WTC11 (cell line): ENCODE results near the gene MC3R. TPM values are rescaled to one million over a fixed set of nuclear protein-coding genes. Genes with fewer than 3 reads are reported as not detected.

ENCODE experiments used
- ATAC-seq: fragments of 200-7000 bp; cut with Tn5 transposase; 2 replicates; pipeline ENCODE4 v1.10.0; 2021; ENCODE audit warnings: mild to moderate bottlenecking, moderate library complexity
- CTCF ChIA-PET: fragments of 300-600 bp; sonication (Branson Sonifier 250); formaldehyde crosslinking; loops from one replicate; lab custom pipeline; 2021; ENCODE audit warnings: antibody characterized with exemption; lab: Charles Lee
- POLR2A ChIA-PET: fragments of 350-600 bp; sonication (Branson Sonifier 250); formaldehyde crosslinking; loops from one replicate; lab custom pipeline; 2021; ENCODE audit warnings: antibody characterized with exemption; lab: Charles Lee
- DNase-seq: peaks from one replicate; pipeline ENCODE4 v3.0.0; 2021; ENCODE audit warnings: low spot score
- H3K27ac Mint-ChIP-seq: 2 replicates; pipeline ENCODE4 v1.8.0; 2021; ENCODE audit warnings: mixed read lengths
- H3K27me3 Mint-ChIP-seq: 2 replicates; pipeline ENCODE4 v1.8.0; 2021; ENCODE audit warnings: low read depth, mild to moderate bottlenecking, moderate library complexity, mixed read lengths
- H3K36me3 Mint-ChIP-seq: 2 replicates; pipeline ENCODE4 v1.8.0; 2021; ENCODE audit warnings: mixed read lengths
- H3K4me1 Mint-ChIP-seq: 2 replicates; pipeline ENCODE4 v1.8.0; 2022; ENCODE audit warnings: mixed read lengths
- H3K4me3 Mint-ChIP-seq: 2 replicates; pipeline ENCODE4 v1.8.0; 2021; ENCODE audit warnings: mild to moderate bottlenecking, moderate library complexity, mixed read lengths
- H3K9me3 Mint-ChIP-seq: 2 replicates; pipeline ENCODE4 v1.8.0; 2021; ENCODE audit warnings: mixed read lengths
- AR ChIP-seq: fragments of 250-450 bp; sonication (Bioruptor Pico); IDR thresholded peaks from 2 replicates; pipeline ENCODE4 v1.9.0; 2021; ENCODE audit warnings: mild to moderate bottlenecking
- ATF3 ChIP-seq: sonication (generic); formaldehyde crosslinking; conservative IDR thresholded peaks from 2 replicates; pipeline ENCODE4 v1.8.1; 2022; ENCODE audit warnings: mild to moderate bottlenecking, missing genetic modification reagents
- E2F1 ChIP-seq: sonication (generic); formaldehyde crosslinking; IDR thresholded peaks from 2 replicates; pipeline ENCODE4 v1.8.0; 2022; ENCODE audit warnings: mild to moderate bottlenecking, missing genetic modification reagents
- E2F4 ChIP-seq: sonication (generic); formaldehyde crosslinking; IDR thresholded peaks from 2 replicates; pipeline ENCODE4 v1.8.1; 2022; ENCODE audit warnings: low read depth, mild to moderate bottlenecking, moderate library complexity, missing genetic modification reagents, borderline replicate concordance
- MXD4 ChIP-seq: fragments of 250-450 bp; sonication (Bioruptor Pico); IDR thresholded peaks from 2 replicates; pipeline ENCODE4 v1.8.0; 2021; ENCODE audit warnings: mild to moderate bottlenecking, moderate library complexity, borderline replicate concordance
- NFATC4 ChIP-seq: fragments of 250-450 bp; sonication (Bioruptor Pico); IDR thresholded peaks from 2 replicates; pipeline ENCODE4 v1.9.0; 2021; ENCODE audit warnings: mild to moderate bottlenecking
- NR1H2 ChIP-seq: sonication (generic); formaldehyde crosslinking; IDR thresholded peaks from 2 replicates; pipeline ENCODE4 v1.9.0; 2021; ENCODE audit warnings: mild to moderate bottlenecking, moderate library complexity, missing genetic modification reagents
- NR3C1 ChIP-seq: sonication (generic); formaldehyde crosslinking; conservative IDR thresholded peaks from 2 replicates; pipeline ENCODE4 v1.8.1; 2023; ENCODE audit warnings: low read depth, mild to moderate bottlenecking, missing genetic modification reagents
- PRDM15 ChIP-seq: sonication (generic); formaldehyde crosslinking; IDR thresholded peaks from 2 replicates; pipeline ENCODE4 v1.8.0; 2022; ENCODE audit warnings: missing genetic modification reagents
- RELA ChIP-seq: sonication (generic); formaldehyde crosslinking; IDR thresholded peaks from 2 replicates; pipeline ENCODE4 v1.8.1; 2022; ENCODE audit warnings: missing genetic modification reagents, mild to moderate bottlenecking, borderline replicate concordance
- SP1 ChIP-seq: sonication (generic); formaldehyde crosslinking; conservative IDR thresholded peaks from 2 replicates; pipeline ENCODE4 v1.8.1; 2022; ENCODE audit warnings: missing genetic modification reagents
- ZNF263 ChIP-seq: sonication (generic); formaldehyde crosslinking; IDR thresholded peaks from 2 replicates; pipeline ENCODE4 v1.8.1; 2022; ENCODE audit warnings: low read depth, mild to moderate bottlenecking, moderate library complexity, missing genetic modification reagents
- ZNF423 ChIP-seq: fragments of 250-450 bp; sonication (Bioruptor Pico); IDR thresholded peaks from 2 replicates; pipeline ENCODE4 v2.1.2; 2022; ENCODE audit warnings: mild to moderate bottlenecking, moderate library complexity
- ZNF512 ChIP-seq: sonication (generic); formaldehyde crosslinking; IDR thresholded peaks from 2 replicates; pipeline ENCODE4 v1.8.1; 2022; ENCODE audit warnings: missing genetic modification reagents, borderline replicate concordance
- total RNA-seq: library from RNA; stranded (reverse); gene quantifications from 3 replicates; pipeline ENCODE4 v1.2.3, GENCODE V29; 2021

MC3R gene
- total RNA-seq, 1 experiment from 2014 or later, result not detected

GRCh38 chr20:56208121-56208520, 40.4 kb upstream of the MC3R start (continued):
- TF ChIP-seq AR (no peak), ZNF423 (CRISPR knock-in tag) (no peak), NR1H2 (CRISPR knock-in tag) (no peak)

- Mint-ChIP-seq H3K27me3 (peaks cover 9% of the 10 kb centered on the region), H3K4me3 (no peak overlapping the region), H3K27ac (no peak overlapping the region)
- DNase-seq, result no peak
- no peak for ATAC-seq
- TF ChIP-seq NR3C1 (CRISPR knock-in tag) (no peak), ZNF263 (CRISPR knock-in tag) (no peak), ATF3 (CRISPR knock-in tag) (no peak), NFATC4 (CRISPR knock-in tag) (no peak), PRDM15 (CRISPR knock-in tag) (no peak), MXD4 (CRISPR knock-in tag) (no peak), E2F1 (CRISPR knock-in tag) (no peak), ZNF512 (CRISPR knock-in tag) (no peak), E2F4 (CRISPR knock-in tag) (no peak), RELA (CRISPR knock-in tag) (no peak), SP1 (CRISPR knock-in tag) (no peak)
- TF ChIP-seq, all 79 proteins: peak for 0
- Mint-ChIP-seq H3K4me1 (no peaks in the 10 kb centered on the region), H3K36me3 (peaks cover 82% of the 10 kb centered on the region), H3K9me3 (peaks cover 87% of the 10 kb centered on the region)
- ChIA-PET CTCF (no interaction called here), POLR2A (no interaction called here)
These were observed 37.5 kb upstream of the MC3R start for GRCh38 chr20:56211051-56211450.
